Astrocyte of the spinal cord (primary cell): ENCODE results near the gene DNM3.

Source experiments
- DNase-seq: peaks from one replicate; pipeline ENCODE4 v3.0.0; 2011; ENCODE audit warnings: low read depth, low spot score
- H3K4me3 ChIP-seq: 2 replicates; pipeline ENCODE4 v1.5.1; 2011; ENCODE audit warnings: low read depth, mild to moderate bottlenecking, low read length, moderate library complexity
- CTCF ChIP-seq: IDR thresholded peaks from 2 replicates; pipeline ENCODE4 v1.5.1; 2012; ENCODE audit warnings: low read depth, mild to moderate bottlenecking, low read length, inconsistent platforms
- in situ Hi-C: cut with HindIII; loops from 2 replicates; pipeline ENCODE4 v1.10.0; 2017; ENCODE audit warnings: low sequenced_read_pairs

The DNM3 gene

GRCh38 chr1:172172352-172172831 lies 331.1 kb downstream of the DNM3 start:
- no peak for DNase-seq
- TF ChIP-seq CTCF, result no peak
- in situ Hi-C loops, result no loop called here
- no peak overlapping the region for H3K4me3 ChIP-seq

- no peak overlapping the region for H3K4me3 ChIP-seq
- DNase-seq, result no peak
- TF ChIP-seq CTCF, result no peak
- in situ Hi-C loops, result no loop called here
These were observed 334.9 kb downstream of the DNM3 start for GRCh38 chr1:172176206-172176605.

DNA sequence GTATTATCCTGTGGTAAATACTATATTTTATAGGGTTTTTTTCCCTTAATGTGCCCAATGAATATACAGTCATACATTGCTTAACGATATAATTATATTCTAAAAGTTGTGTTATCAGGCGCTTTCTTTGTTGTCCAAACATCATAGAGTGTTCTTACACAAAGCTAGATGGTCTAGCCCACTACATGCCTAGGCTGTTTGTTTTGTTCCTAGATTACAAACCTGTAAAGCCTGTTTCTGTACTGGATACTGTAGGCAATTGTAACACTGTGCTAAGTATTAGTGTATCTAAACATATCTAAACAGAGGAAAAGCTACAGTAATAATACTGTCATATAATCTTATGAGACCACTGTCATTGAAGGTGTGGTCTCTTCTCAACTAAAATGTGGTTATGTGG lies 336.6 kb downstream of the DNM3 start:
- no peak for DNase-seq
- in situ Hi-C loops, result no loop called here
- H3K4me3 ChIP-seq, result no peak overlapping the region
- no peak for TF ChIP-seq CTCF

DNA sequence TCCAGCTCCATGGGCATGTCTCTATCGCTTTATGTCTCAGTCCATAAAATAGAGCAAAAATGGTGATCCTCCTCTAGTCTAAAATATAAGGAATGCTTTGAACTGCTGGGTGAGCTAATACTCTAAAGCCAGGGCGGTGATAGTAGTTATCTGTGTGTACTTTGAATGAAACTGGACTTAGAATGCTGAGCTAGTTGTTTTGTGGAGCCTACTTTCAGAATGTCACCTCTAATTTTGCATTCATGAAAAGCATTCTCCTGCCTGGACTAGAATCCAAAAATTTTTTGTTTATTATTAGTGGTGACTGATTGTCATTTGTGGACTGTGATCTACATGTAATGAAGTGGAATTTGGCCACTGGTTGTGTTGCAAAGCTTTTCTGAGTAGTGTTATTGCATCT lies 337.6 kb downstream of the DNM3 start:
- no peak for TF ChIP-seq CTCF
- in situ Hi-C loops, result no loop called here
- no peak for DNase-seq
- H3K4me3 ChIP-seq, result no peak overlapping the region

DNA sequence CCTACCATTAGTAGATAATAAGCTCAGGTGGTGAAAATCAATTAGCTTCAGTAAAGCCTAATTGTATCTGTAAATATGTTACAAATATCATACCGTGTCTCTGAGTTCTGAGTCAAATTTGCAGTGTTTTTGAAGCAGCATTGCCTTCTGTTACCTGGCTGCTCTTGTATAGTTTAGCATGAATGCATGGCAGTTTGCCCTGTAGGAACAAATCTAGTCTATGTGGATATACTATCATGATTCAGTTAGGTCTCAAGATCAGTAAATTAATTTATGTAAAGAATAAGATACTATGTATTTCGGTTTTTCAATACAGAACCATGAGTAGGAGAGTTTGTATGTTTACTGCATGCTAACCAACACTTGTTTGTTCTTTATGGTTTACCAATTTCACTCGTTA lies 338.6 kb downstream of the DNM3 start:
- no peak for TF ChIP-seq CTCF
- no peak overlapping the region for H3K4me3 ChIP-seq
- in situ Hi-C loops, result no loop called here
- no peak for DNase-seq

- no peak for TF ChIP-seq CTCF
- in situ Hi-C loops, result no loop called here
- peak; percentile 58 for DNase-seq
- H3K4me3 ChIP-seq, result no peak overlapping the region
These were observed 339.4 kb downstream of the DNM3 start for GRCh38 chr1:172180501-172181285.
